BLaER1 treated with 17β-estradiol and CSF1 and Interleukin-3, amounts not matched to agents 10 nM and 100 nM (cell line): ENCODE data around the gene AK9.

Experiments
- H3K27ac ChIP-seq, 11 experiments: shearing (Covaris generic); formaldehyde crosslinking; 2 replicates each; pipeline ENCODE4 v1.8.1; 2022
- H3K27me3 ChIP-seq, 11 experiments: shearing (Covaris generic); formaldehyde crosslinking; 2 replicates each; pipeline ENCODE4 v1.8.1; 2022
- H3K36me3 ChIP-seq, 11 experiments: shearing (Covaris generic); formaldehyde crosslinking; 2 replicates each; pipeline ENCODE4 v1.8.1; 2022
- H3K4me1 ChIP-seq, 10 experiments: shearing (Covaris generic); formaldehyde crosslinking; 2 replicates each; pipeline ENCODE4 v1.8.1; 2022
- H3K4me2 ChIP-seq, 11 experiments: shearing (Covaris generic); formaldehyde crosslinking; 2 replicates each; pipeline ENCODE4 v1.8.1; 2022
- H3K4me3 ChIP-seq, 10 experiments: shearing (Covaris generic); formaldehyde crosslinking; 2 replicates each; pipeline ENCODE4 v1.8.1; 2022
- H3K9ac ChIP-seq, 11 experiments: shearing (Covaris generic); formaldehyde crosslinking; 2 replicates each; pipeline ENCODE4 v1.8.1; 2022
- H3K9me3 ChIP-seq, 11 experiments: shearing (Covaris generic); formaldehyde crosslinking; replicated peaks in 1 of 11; 2 replicates each; pipeline ENCODE4 v1.8.1; 2022
- H4K20me1 ChIP-seq, 11 experiments: shearing (Covaris generic); formaldehyde crosslinking; 2 replicates each; pipeline ENCODE4 v1.8.1; 2022
- Cebpa-rat ChIP-seq, 11 experiments: shearing (Covaris generic); IDR thresholded peaks; 2 replicates each; pipeline ENCODE4 v1.8.1; 2022

AK9 gene

GRCh38 chr6:109454496-109455436 lies 236.2 kb downstream of the AK9 start:
- H3K4me1 ChIP-seq, result peaks cover 82 to 84% (median 83%) of the 10 kb centered on the region in 10 experiments
- H3K4me2 ChIP-seq, result peak overlapping the region; percentile 94 to 100 (median 100)
- peak overlapping the region; percentile 88 to 99 (median 97) for H3K9ac ChIP-seq
- peaks cover 20 to 41% (median 39%) of the 10 kb centered on the region in 11 experiments; a peak in 21 of 22 replicates for H3K36me3 ChIP-seq
- peak overlapping the region; percentile 67 to 96 (median 85) for H3K4me3 ChIP-seq
- H4K20me1 ChIP-seq, result peaks cover 16 to 77% (median 44%) of the 10 kb centered on the region in 11 experiments; a peak in 19 of 22 replicates
- TF ChIP-seq Cebpa-rat (IDR thresholded peaks at IDR 0.05), result peak in 2 of 11 experiments; percentile 15 to 44; a peak in 1 of 22 replicates
- no peaks in the 10 kb centered on the region for H3K27me3 ChIP-seq
- no peaks in the 10 kb centered on the region for H3K9me3 ChIP-seq
- peak overlapping the region; percentile 90 to 100 (median 98) for H3K27ac ChIP-seq

- Histone ChIP-seq H3K4me3 (peak overlapping the region; percentile 67 to 96 (median 85)), H3K27ac (peak overlapping the region; percentile 90 to 100 (median 98)), H3K27me3 (no peaks in the 10 kb centered on the region), H4K20me1 (peaks cover 21 to 77% (median 53%) of the 10 kb centered on the region in 11 experiments), H3K9me3 (no peaks in the 10 kb centered on the region), H3K36me3 (peaks cover 20 to 50% (median 49%) of the 10 kb centered on the region in 11 experiments; a peak in 21 of 22 replicates), H3K4me2 (peak overlapping the region; percentile 94 to 100 (median 100)), H3K4me1 (peaks cover 84 to 86% (median 85%) of the 10 kb centered on the region in 10 experiments), H3K9ac (peak overlapping the region; percentile 88 to 99 (median 97))
- no peak for TF ChIP-seq Cebpa-rat (IDR thresholded peaks at IDR 0.05)
Observed at GRCh38 chr6:109453594-109454495, 237.2 kb downstream of the AK9 start.

DNA sequence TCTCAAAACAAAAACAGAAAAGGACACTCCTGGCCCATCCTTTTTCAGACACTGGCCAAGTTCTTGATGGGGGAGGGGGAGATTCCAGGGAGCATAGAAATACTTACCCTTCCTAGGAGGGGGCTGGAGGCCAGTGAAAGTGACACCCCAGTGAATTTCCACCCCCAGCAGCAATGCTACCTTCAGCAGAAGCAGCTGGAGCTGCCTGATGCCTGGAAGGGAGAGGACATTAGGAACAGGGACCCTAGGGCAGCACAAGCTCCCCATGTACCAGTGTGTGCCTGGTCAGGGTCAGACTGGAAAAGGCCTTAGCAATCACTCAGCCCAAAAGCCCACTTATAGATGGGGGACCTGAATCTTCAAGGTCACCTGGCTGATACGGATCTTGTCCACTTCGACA lies 237.8 kb downstream of the AK9 start:
- Histone ChIP-seq H3K4me3 (peak overlapping the region; percentile 67 to 96 (median 85)), H4K20me1 (peaks cover 28 to 77% (median 54%) of the 10 kb centered on the region in 11 experiments), H3K36me3 (peaks cover 20 to 57% (median 56%) of the 10 kb centered on the region in 11 experiments; a peak in 21 of 22 replicates), H3K4me1 (peaks cover 84 to 86% (median 85%) of the 10 kb centered on the region in 10 experiments), H3K9ac (peak overlapping the region; percentile 88 to 99 (median 97)), H3K9me3 (no peaks in the 10 kb centered on the region), H3K4me2 (peak overlapping the region; percentile 94 to 100 (median 100)), H3K27me3 (no peaks in the 10 kb centered on the region), H3K27ac (peak overlapping the region in 10 of 11 experiments; percentile 90 to 100 (median 98); a peak in 18 of 22 replicates)
- TF ChIP-seq Cebpa-rat (IDR thresholded peaks at IDR 0.05), result no peak

- peaks cover 80 to 86% (median 84%) of the 10 kb centered on the region in 10 experiments for H3K4me1 ChIP-seq
- no peaks in the 10 kb centered on the region for H3K9me3 ChIP-seq
- H4K20me1 ChIP-seq, result peaks cover 33 to 79% (median 58%) of the 10 kb centered on the region in 11 experiments
- H3K4me3 ChIP-seq, result peak overlapping the region in 8 of 10 experiments; percentile 67 to 91 (median 85); a peak in 12 of 20 replicates
- peaks cover 26 to 67% (median 63%) of the 10 kb centered on the region in 11 experiments for H3K36me3 ChIP-seq
- peak overlapping the region; percentile 94 to 100 (median 100) for H3K4me2 ChIP-seq
- no peak for TF ChIP-seq Cebpa-rat (IDR thresholded peaks at IDR 0.05)
- H3K27ac ChIP-seq, result peak overlapping the region in 8 of 11 experiments; percentile 96 to 100 (median 98); a peak in 14 of 22 replicates
- peak overlapping the region; percentile 88 to 99 (median 97); a peak in 19 of 22 replicates for H3K9ac ChIP-seq
- H3K27me3 ChIP-seq, result no peaks in the 10 kb centered on the region
Observed at GRCh38 chr6:109452181-109452580, 238.8 kb downstream of the AK9 start.

DNA sequence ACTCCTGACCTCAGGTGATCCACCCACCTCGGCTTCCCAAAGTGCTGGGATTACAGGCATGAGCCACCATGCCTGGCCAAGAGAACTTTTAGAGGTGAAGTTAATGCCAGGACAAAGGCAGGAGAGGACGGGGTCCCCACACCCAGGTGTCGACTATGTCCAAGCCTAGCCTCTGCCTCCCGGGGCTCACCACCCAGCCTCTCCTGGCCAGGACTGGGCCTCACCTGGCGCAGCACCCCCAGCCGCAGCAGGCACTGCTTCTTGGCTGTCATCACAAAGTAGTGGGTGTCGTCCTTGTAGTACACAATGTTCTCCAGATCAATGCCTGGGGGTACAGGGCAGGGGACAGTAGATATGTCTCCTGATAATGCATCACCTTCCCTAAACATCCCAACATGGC lies 239.6 kb downstream of the AK9 start:
- H3K9me3 ChIP-seq, result no peaks in the 10 kb centered on the region
- TF ChIP-seq Cebpa-rat (IDR thresholded peaks at IDR 0.05), result no peak
- peak overlapping the region in 6 of 11 experiments; percentile 95 to 99 (median 98); a peak in 6 of 22 replicates for H3K9ac ChIP-seq
- no peaks in the 10 kb centered on the region for H3K27me3 ChIP-seq
- H3K27ac ChIP-seq, result peak overlapping the region in 7 of 11 experiments; percentile 56 to 100 (median 98); a peak in 11 of 22 replicates
- H3K4me1 ChIP-seq, result peaks cover 72 to 85% (median 82%) of the 10 kb centered on the region in 10 experiments
- H3K36me3 ChIP-seq, result peaks cover 34 to 75% (median 71%) of the 10 kb centered on the region in 11 experiments
- H3K4me3 ChIP-seq, result peak overlapping the region in 6 of 10 experiments; percentile 8 to 91 (median 84); a peak in 4 of 20 replicates
- H4K20me1 ChIP-seq, result peaks cover 29 to 81% (median 58%) of the 10 kb centered on the region in 11 experiments
- H3K4me2 ChIP-seq, result peak overlapping the region; percentile 94 to 100 (median 100); a peak in 21 of 22 replicates

- Histone ChIP-seq H4K20me1 (peaks cover 29 to 87% (median 61%) of the 10 kb centered on the region in 11 experiments), H3K27ac (peak overlapping the region in 6 of 11 experiments; percentile 0 to 100 (median 62); a peak in 8 of 22 replicates), H3K9me3 (no peaks in the 10 kb centered on the region), H3K4me1 (peaks cover 69 to 84% (median 79%) of the 10 kb centered on the region in 10 experiments), H3K4me2 (peak overlapping the region; percentile 94 to 100 (median 100)), H3K4me3 (peak overlapping the region in 4 of 10 experiments; percentile 1 to 38 (median 14); a peak in 3 of 20 replicates), H3K27me3 (no peaks in the 10 kb centered on the region), H3K36me3 (peaks cover 40 to 80% (median 77%) of the 10 kb centered on the region in 11 experiments), H3K9ac (peak overlapping the region in 3 of 11 experiments; percentile 0 to 67 (median 60); a peak in 3 of 22 replicates)
- no peak for TF ChIP-seq Cebpa-rat (IDR thresholded peaks at IDR 0.05)
Observed at GRCh38 chr6:109450801-109451200, 240.2 kb downstream of the AK9 start.

GRCh38 chr6:109449795-109450673 lies 241.0 kb downstream of the AK9 start:
- Histone ChIP-seq H3K4me3 (peak overlapping the region in 7 of 10 experiments; percentile 1 to 38 (median 14); a peak in 8 of 20 replicates), H3K9ac (peak overlapping the region; percentile 16 to 67 (median 38); a peak in 17 of 22 replicates), H3K27me3 (no peaks in the 10 kb centered on the region), H3K36me3 (peaks cover 47 to 88% (median 85%) of the 10 kb centered on the region in 11 experiments), H3K9me3 (no peaks in the 10 kb centered on the region), H3K4me2 (peak overlapping the region; percentile 94 to 100 (median 100)), H3K4me1 (peaks cover 69 to 87% (median 80%) of the 10 kb centered on the region in 10 experiments), H4K20me1 (peaks cover 29 to 95% (median 69%) of the 10 kb centered on the region in 11 experiments), H3K27ac (peak overlapping the region in 8 of 11 experiments; percentile 0 to 100 (median 54); a peak in 15 of 22 replicates)
- no peak for TF ChIP-seq Cebpa-rat (IDR thresholded peaks at IDR 0.05)
